ENCODE data around the gene SERPINB5. TPM values are rescaled to one million over a fixed set of nuclear protein-coding genes. Genes with fewer than 3 reads are reported as not detected.

Gene SERPINB5
- total RNA-seq, 1 experiment from 2014 or later = not detected

- H3K4me1 ChIP-seq (ENCODE audit: control insufficient read depth, insufficient read depth, low read length) = no peaks in the 10 kb centered on the region
- TF ChIP-seq CTCF (IDR thresholded peaks at IDR 0.05) (no peak), REST (IDR thresholded peaks at IDR 0.05; ENCODE audit: insufficient read depth in 1 of 2, low read depth in 2 of 2, low read length in 1 of 2) (no peak), TCF7L2 (IDR thresholded peaks at IDR 0.05; ENCODE audit: low read depth, low read length) (no peak), POLR2AphosphoS5 (IDR thresholded peaks at IDR 0.05; ENCODE audit: low read depth, low read length) (no peak), SIN3A (IDR thresholded peaks at IDR 0.05; ENCODE audit: borderline replicate concordance, insufficient read depth, low read depth, low read length) (no peak)
- H3K9me3 ChIP-seq (ENCODE audit: control insufficient read depth, insufficient read depth, low read depth, low read length) = no peaks in the 10 kb centered on the region
- H3K27ac ChIP-seq (ENCODE audit: low read length) = no peak overlapping the region
- intact Hi-C loops (cut with micrococcal nuclease; ENCODE audit: unreplicated experiment) (no loop called here), in situ Hi-C loops (cut with HindIII; ENCODE audit: low pct_unique_long_range_greater_than_20kb, low sequenced_read_pairs) (no loop called here)
- H3K36me3 ChIP-seq (ENCODE audit: control insufficient read depth, insufficient read depth, low read length) = no peaks in the 10 kb centered on the region
- H3K4me3 ChIP-seq (ENCODE audit: low read depth in 2 of 2, low read length in 2 of 2) = no peak overlapping the region
- no peak for DNase-seq (ENCODE audit: low read depth, low spot score)
- no peak for ATAC-seq
- no peaks in the 10 kb centered on the region; the same call in 1 of the 2 replicates for H3K27me3 ChIP-seq (ENCODE audit: control insufficient read depth, insufficient read depth, low read length)
- ChIA-PET POLR2A (no interaction called here), CTCF (no interaction called here)
- BruUV-seq (replicated peaks) = no TSS peak
These were observed 76.3 kb downstream of the SERPINB5 start for GRCh38 chr18:63553081-63553480.

Other genes with a start within 250 kb of the SERPINB5 start
- gene BCL2, start 157.2 kb upstream of the SERPINB5 start, total RNA-seq (2021; ENCODE audit: unreplicated experiment) = 0.72 TPM
- 29.8 TPM for gene KDSR, start 109.8 kb upstream of the SERPINB5 start, total RNA-seq (2021; ENCODE audit: unreplicated experiment)
- 44.5 TPM for gene VPS4B, start 54.5 kb upstream of the SERPINB5 start, total RNA-seq (2021; ENCODE audit: unreplicated experiment)
- gene SERPINB12, start 65.4 kb downstream of the SERPINB5 start, total RNA-seq (2021; ENCODE audit: unreplicated experiment) = not detected
- gene SERPINB13, start 110.4 kb downstream of the SERPINB5 start, total RNA-seq (2021; ENCODE audit: unreplicated experiment) = not detected
- gene SERPINB4, start 167.3 kb downstream of the SERPINB5 start, total RNA-seq (2021; ENCODE audit: unreplicated experiment) = not detected
- not detected for gene SERPINB3, start 184.9 kb downstream of the SERPINB5 start, total RNA-seq (2021; ENCODE audit: unreplicated experiment)
- not detected for gene SERPINB11, start 226.0 kb downstream of the SERPINB5 start, total RNA-seq (2021; ENCODE audit: unreplicated experiment)